Measurements from ENCODE around the gene SLC38A10. TPM values are rescaled to one million over a fixed set of nuclear protein-coding genes. Genes with fewer than 3 reads are reported as not detected.
"Not testable (repeated sequence)": the region's sequence is repeated elsewhere in the genome, so short reads cannot be mapped to it uniquely, and the experiment has no call there.

The SLC38A10 gene
- total and polyA plus RNA-seq, 7 donors: 7.8 to 88.7 (median 37.9) TPM

DNA sequence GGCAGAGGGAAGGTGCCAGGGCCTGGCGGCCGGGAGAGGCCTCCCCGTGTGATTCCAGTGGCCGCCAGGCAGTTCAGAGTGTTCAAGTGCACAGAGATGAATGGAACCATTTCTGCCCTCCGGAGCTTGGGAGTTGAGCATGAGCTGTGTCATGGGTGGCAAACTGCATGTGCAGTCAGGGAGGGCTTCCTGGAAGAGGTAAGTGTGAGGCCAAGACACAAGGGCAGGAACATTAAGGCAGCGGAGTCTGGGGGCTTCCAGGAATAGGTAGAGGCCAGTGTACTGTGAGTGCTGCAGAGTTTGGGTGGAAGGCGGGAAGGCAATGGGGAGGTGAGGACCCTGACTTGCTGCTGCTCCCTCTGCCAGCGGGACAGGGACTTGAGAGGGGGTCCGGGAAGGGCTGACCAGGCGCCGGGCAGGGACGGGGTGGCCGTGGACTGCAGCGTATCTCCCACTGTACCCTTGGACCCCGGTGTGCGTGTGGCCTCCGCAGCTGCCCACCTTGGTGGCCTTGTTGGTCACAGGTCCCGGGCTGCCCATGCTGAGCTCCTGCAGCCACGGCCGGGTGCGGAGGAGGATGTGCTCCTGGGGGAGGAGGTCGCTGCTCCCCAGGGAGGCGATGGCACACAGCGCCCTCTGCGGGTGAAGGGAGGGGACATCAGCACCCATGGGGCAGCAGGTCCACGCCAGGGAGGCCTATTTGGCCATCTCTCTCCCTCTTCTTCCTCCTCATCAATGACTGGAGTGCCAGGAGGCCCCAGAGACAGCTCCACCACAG, 64.9 kb downstream of the SLC38A10 start:
- Histone ChIP-seq H3K36me3 (peaks cover 16 to 64% (median 29%) of the 10 kb centered on the region in 4 donors), H3K4me3 (no peak overlapping the region), H3K9me3 (no peaks in the 10 kb centered on the region), H3K27me3 (no peaks in the 10 kb centered on the region), H3K27ac (no peak overlapping the region), H3K4me1 (no peaks in the 10 kb centered on the region)
- intact Hi-C loops (cut with DNase I): no loop called here
- no peak for TF ChIP-seq POLR2AphosphoS5 (IDR thresholded peaks at IDR 0.05)
- TF ChIP-seq CTCF (IDR thresholded peaks at IDR 0.05): no peak
- TF ChIP-seq EP300 (IDR thresholded peaks at IDR 0.05): no peak
- no peak for TF ChIP-seq POLR2A (IDR thresholded peaks at IDR 0.05)
- DNase-seq: no peak
- WGBS, 2 donors: 91% methylated on average over 26 of the region's 26 CpGs

DNA sequence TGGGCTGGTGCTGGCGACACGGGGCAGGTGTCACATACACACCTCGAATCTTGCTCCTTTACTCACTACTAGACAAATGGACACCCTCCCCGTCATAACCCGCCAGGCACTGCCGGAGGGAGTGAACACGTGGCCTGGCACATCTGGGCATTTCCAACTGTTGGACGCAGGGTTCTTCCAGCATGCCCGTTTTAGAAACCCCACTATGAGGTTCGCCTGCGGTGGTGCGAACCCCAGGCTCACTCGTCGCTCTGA, 65.5 kb downstream of the SLC38A10 start:
- no peak overlapping the region for H3K27ac ChIP-seq
- no peaks in the 10 kb centered on the region for H3K9me3 ChIP-seq
- intact Hi-C loops (cut with DNase I): loop anchor here (10.0 kb wide), 1 partner anchor 195 kb away; the partner anchor contains the start of gene BAIAP2
- DNase-seq: no peak
- no peaks in the 10 kb centered on the region for H3K4me1 ChIP-seq
- H3K36me3 ChIP-seq: peaks cover 16 to 64% (median 29%) of the 10 kb centered on the region in 4 donors
- no peak for TF ChIP-seq EP300 (IDR thresholded peaks at IDR 0.05)
- TF ChIP-seq CTCF (IDR thresholded peaks at IDR 0.05): no peak
- TF ChIP-seq POLR2AphosphoS5 (IDR thresholded peaks at IDR 0.05): no peak
- no peak for TF ChIP-seq POLR2A (IDR thresholded peaks at IDR 0.05)
- WGBS, 2 donors: 94 to 95% methylated on average over 14 of the region's 14 CpGs
- H3K27me3 ChIP-seq: no peaks in the 10 kb centered on the region
- H3K4me3 ChIP-seq: no peak overlapping the region

- TF ChIP-seq CTCF (IDR thresholded peaks at IDR 0.05) (no peak), POLR2AphosphoS5 (IDR thresholded peaks at IDR 0.05) (no peak), EP300 (IDR thresholded peaks at IDR 0.05) (no peak), POLR2A (IDR thresholded peaks at IDR 0.05) (no peak)
- DNase-seq: no peak
- Histone ChIP-seq H3K4me1 (peaks cover 0 to under 1% (median 0%) of the 10 kb centered on the region in 4 donors), H3K9me3 (no peaks in the 10 kb centered on the region), H3K27me3 (no peaks in the 10 kb centered on the region), H3K36me3 (peaks cover 16 to 58% (median 29%) of the 10 kb centered on the region in 4 donors), H3K27ac (no peak overlapping the region), H3K4me3 (no peak overlapping the region)
- WGBS, 2 donors: 89 to 92% methylated on average over 32 of the region's 32 CpGs
- intact Hi-C loops (cut with DNase I): loop anchor here (10.0 kb wide), 1 partner anchor 194 kb away; the partner anchor contains the start of gene BAIAP2
Measured at GRCh38 chr17:81228834-81229665, 66.1 kb downstream of the SLC38A10 start.

DNA sequence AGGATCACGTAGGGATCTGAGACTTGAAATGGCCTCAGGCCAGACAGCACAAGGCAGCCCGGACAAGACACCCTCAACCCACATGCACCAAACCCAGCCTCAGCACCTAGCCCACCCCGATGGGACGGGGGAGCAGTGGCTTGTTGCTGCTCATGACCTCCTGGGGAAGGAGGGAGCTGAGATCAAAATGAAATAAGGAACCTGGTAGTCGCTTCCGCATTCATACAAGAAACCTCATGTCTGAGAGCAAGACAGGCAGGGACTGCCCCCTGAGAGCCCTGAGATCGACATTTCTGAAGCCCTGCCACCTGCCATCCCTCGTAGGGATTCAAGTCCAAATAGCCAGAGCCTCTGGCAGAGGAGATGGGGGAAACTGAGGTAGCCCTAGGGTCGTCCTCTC, 66.7 kb downstream of the SLC38A10 start:
- intact Hi-C loops (cut with DNase I): loop anchor here (10.0 kb wide), 1 partner anchor 194 kb away; the partner anchor contains the start of gene BAIAP2
- TF ChIP-seq CTCF (IDR thresholded peaks at IDR 0.05) (no peak), EP300 (IDR thresholded peaks at IDR 0.05) (no peak), POLR2AphosphoS5 (IDR thresholded peaks at IDR 0.05) (no peak), POLR2A (IDR thresholded peaks at IDR 0.05) (no peak)
- 72 to 79% methylated on average over 9 of the region's 9 CpGs for WGBS, 2 donors
- DNase-seq: no peak
- H3K4me3 ChIP-seq: no peak overlapping the region
- H3K27ac ChIP-seq: no peak overlapping the region
- peaks cover 15 to 52% (median 27%) of the 10 kb centered on the region in 4 donors for H3K36me3 ChIP-seq
- no peaks in the 10 kb centered on the region for H3K9me3 ChIP-seq
- H3K27me3 ChIP-seq: no peaks in the 10 kb centered on the region
- H3K4me1 ChIP-seq: peaks cover 0 to 7% (median 2%) of the 10 kb centered on the region in 4 donors

- intact Hi-C loops (cut with DNase I): loop anchor here (10.0 kb wide), 1 partner anchor 193 kb away; the partner anchor contains the start of gene BAIAP2
- 60 to 82% methylated on average over 2 of the region's 2 CpGs for WGBS, 2 donors
- not testable (repeated sequence) for H3K27ac ChIP-seq, DNase-seq, H3K4me3 ChIP-seq, H3K27me3 ChIP-seq, H3K9me3 ChIP-seq
- H3K4me1 ChIP-seq: peaks cover 0 to 10% (median 4%) of the 10 kb centered on the region in 4 donors
- H3K36me3 ChIP-seq: peaks cover 7 to 44% (median 21%) of the 10 kb centered on the region in 4 donors
Measured at GRCh38 chr17:81227630-81228029, 67.5 kb downstream of the SLC38A10 start.
